HL-60 (cell line): ENCODE measurements around the gene SGIP1.

Experiments
- DNase-seq, 2 experiments: peaks; one replicate each; pipeline ENCODE4 v3.0.0-alpha.2; 2010 to 2020; ENCODE audit warnings: low read depth in 1 of 2, low spot score in 1 of 2
- H3K27ac ChIP-seq: fragments of 250-450 bp; sonication (Bioruptor Pico); replicated peaks from 2 replicates; pipeline ENCODE4 v1.5.1; 2020; ENCODE audit warnings: mild to moderate bottlenecking, moderate library complexity
- H3K27me3 ChIP-seq: fragments of 250-450 bp; sonication (Bioruptor Pico); 2 replicates; pipeline ENCODE4 v1.5.1; 2021; ENCODE audit warnings: mild to moderate bottlenecking, moderate library complexity; ENCODE audit not compliant: insufficient read depth, poor library complexity, severe bottlenecking
- H3K4me3 ChIP-seq: replicated peaks from 2 replicates; pipeline ENCODE4 v1.5.1; 2011; ENCODE audit warnings: mild to moderate bottlenecking, control low read depth, low read length; ENCODE audit not compliant: insufficient read depth
- CTCF ChIP-seq: IDR thresholded peaks from one replicate; pipeline ENCODE4 v1.5.1; 2011; ENCODE audit warnings: low read length, control low read depth, inconsistent platforms; ENCODE audit not compliant: insufficient read depth
- GABPA ChIP-seq: IDR thresholded peaks from 2 replicates; pipeline ENCODE4 v1.6.1; 2012; ENCODE audit warnings: low read depth
- POLR2AphosphoS5 ChIP-seq: IDR thresholded peaks from 2 replicates; pipeline ENCODE4 v1.6.1; 2012; ENCODE audit warnings: low read depth
- REST ChIP-seq: IDR thresholded peaks from 2 replicates; pipeline ENCODE4 v1.6.1; 2012; ENCODE audit warnings: low read depth; ENCODE audit not compliant: insufficient replicate concordance
- SPI1 ChIP-seq: IDR thresholded peaks from 2 replicates; pipeline ENCODE4 v1.6.1; 2012; ENCODE audit warnings: low read depth, mild to moderate bottlenecking, borderline replicate concordance

Gene SGIP1

GRCh38 chr1:66494482-66494881 lies 39.5 kb upstream of the SGIP1 start:
- TF ChIP-seq REST = no peak
- TF ChIP-seq GABPA = no peak
- no peak for TF ChIP-seq POLR2AphosphoS5
- TF ChIP-seq SPI1 = no peak
- no peak for TF ChIP-seq CTCF
- Histone ChIP-seq H3K4me3 (no peak overlapping the region), H3K27ac (no peak overlapping the region), H3K27me3 (no peaks in the 10 kb centered on the region)
- DNase-seq = no peak

- Histone ChIP-seq H3K4me3 (no peak overlapping the region), H3K27me3 (no peaks in the 10 kb centered on the region), H3K27ac (no peak overlapping the region)
- TF ChIP-seq POLR2AphosphoS5 = no peak
- TF ChIP-seq CTCF = no peak
- no peak for TF ChIP-seq GABPA
- no peak for TF ChIP-seq SPI1
- TF ChIP-seq REST = no peak
- no peak for DNase-seq
Measured at GRCh38 chr1:66495495-66495894, 38.5 kb upstream of the SGIP1 start.

- no peak for DNase-seq
- TF ChIP-seq GABPA = no peak
- no peak for TF ChIP-seq SPI1
- no peak for TF ChIP-seq POLR2AphosphoS5
- TF ChIP-seq REST = no peak
- no peak for TF ChIP-seq CTCF
- Histone ChIP-seq H3K27ac (no peak overlapping the region), H3K27me3 (no peaks in the 10 kb centered on the region), H3K4me3 (no peak overlapping the region)
Measured at GRCh38 chr1:66497910-66498309, 36.0 kb upstream of the SGIP1 start.
